Spleen (tissue), 11 donors: ENCODE measurements around the gene MECP2. TPM values are rescaled to one million over a fixed set of nuclear protein-coding genes. Genes with fewer than 3 reads are reported as not detected.
A peak's percentile ranks its signal among the peaks of the same experiment; 100 is the strongest.

Experiments used
- DNase-seq: peaks from one replicate; pipeline ENCODE4 v3.0.0-alpha.2; 2020
- H3K27ac ChIP-seq, 8 donors: fragments of 200-600 bp; sonication (generic) in 7 of 8; 1 replicate in 4 of 8; 2 replicates in 4 of 8; pipeline versions ENCODE4 v1.5.0 to v1.8.0; 2016 to 2021; ENCODE audit warnings: inconsistent platforms in 4 of 8, mild to moderate bottlenecking in 4 of 8, moderate library complexity in 1 of 8
- H3K27me3 ChIP-seq, 7 donors: fragments of 200-600 bp; sonication (generic) in 6 of 7; replicated peaks in 1 of 7; 1 replicate in 4 of 7; 2 replicates in 3 of 7; pipeline versions ENCODE4 v1.5.0 to v1.8.0; 2016 to 2021; ENCODE audit warnings: inconsistent platforms in 3 of 7, mild to moderate bottlenecking in 1 of 7
- H3K36me3 ChIP-seq, 6 donors: fragments of 200-600 bp; sonication (generic) in 5 of 6; 1 replicate in 4 of 6; 2 replicates in 2 of 6; pipeline versions ENCODE4 v1.5.0 to v1.8.0; 2016 to 2021; ENCODE audit warnings: inconsistent platforms in 2 of 6
- H3K4me1 ChIP-seq, 6 donors: fragments of 200-600 bp; sonication (generic) in 5 of 6; 1 replicate in 3 of 6; 2 replicates in 3 of 6; pipeline versions ENCODE4 v1.5.0 to v1.8.0; 2016 to 2021; ENCODE audit warnings: inconsistent platforms in 3 of 6
- H3K4me3 ChIP-seq, 8 donors: fragments of 200-600 bp; sonication (generic) in 7 of 8; 1 replicate in 4 of 8; 2 replicates in 4 of 8; pipeline versions ENCODE4 v1.5.0 to v1.8.0; 2016 to 2021; ENCODE audit warnings: inconsistent platforms in 4 of 8, mild to moderate bottlenecking in 4 of 8, moderate library complexity in 2 of 8
- H3K9me3 ChIP-seq, 8 donors: fragments of 200-600 bp; sonication (generic) in 7 of 8; 1 replicate in 4 of 8; 2 replicates in 4 of 8; pipeline versions ENCODE4 v1.5.0 to v1.8.0; 2016 to 2021; ENCODE audit warnings: inconsistent platforms in 4 of 8
- POLR2A ChIP-seq, 3 donors: fragments of 450-650 bp; IDR thresholded peaks; one replicate each; pipeline ENCODE4 v1.5.1; 2017; ENCODE audit warnings: antibody characterized with exemption in 3 of 3, mild to moderate bottlenecking in 1 of 3
- POLR2AphosphoS5 ChIP-seq, 3 donors: sonication (generic); formaldehyde crosslinking; IDR thresholded peaks; one replicate each; pipeline ENCODE4 v1.5.1; 2017; ENCODE audit warnings: antibody characterized with exemption in 3 of 3
- WGBS, 5 donors: extraction: QIAGEN DNeasy Blood & Tissue Kit in 3 of 5; methylation state at CpG; one replicate each; pipeline versions ENCODE4 v1.1.5 to v1.1.7; 2013 to 2018; 5-methylcytosine and 5-hydroxymethylcytosine counted together
- intact Hi-C: fragments of 100-400 bp; cut with DNase I; formaldehyde crosslinking; loops from one replicate; pipeline ENCODE4 v1.15.0; 2023; ENCODE audit warnings: low total_unique reads
- polyA plus RNA-seq, 3 donors: library from polyadenylated mRNA; stranded (reverse); fragments of 200-250 nt; gene quantifications; one replicate each; pipeline ENCODE4 v1.2.1, GENCODE V29; 2013
- total RNA-seq, 7 donors: library from RNA; depleted of rRNA in 3 of 7; stranded (reverse); fragments of >200 nt in 3 of 7; fragmentation: NEBNext Ultra II Directional in 4 of 7; extraction: Animal tissue kit (Norgen Biotek cat#: 25700) in 4 of 7; gene quantifications; one replicate each; pipeline versions ENCODE4 v1.1.0 to v1.2.1, GENCODE V29; 2016 to 2021
- TF ChIP-seq, protein P1 (sequence below), 11 experiments: fragments of 200-600 bp in 7 of 11; fragments of 450-650 bp in 4 of 11; sonication (generic) in 4 of 11; IDR thresholded peaks in 8 of 11; conservative IDR thresholded peaks in 3 of 11; 1 replicate in 7 of 11; 2 replicates in 4 of 11; pipeline versions ENCODE4 v1.4.0 to v1.8.0; 2016 to 2021; ENCODE audit warnings: antibody characterized with exemption in 11 of 11, inconsistent platforms in 4 of 11, mild to moderate bottlenecking in 1 of 11
- donor health status: healthy with polysubstance abuse.
- donor health status: DM: no; HTN: no; CAD: no; lungs with moderate emphysema.
- donor health status: DM: no; HTN: no; CAD: no.
- donor health status: Bipolar disorder and iron deficiency.
- donor health status: healthy.
- donor health status: DM: no; HTN: no; CAD: no.
- donor health status: DM: yes; HTN: yes; CAD: no.

Gene MECP2
- total and polyA plus RNA-seq, 10 donors: 15.2 to 104 (median 71.5) TPM

GRCh38 chrX:154030266-154030665 lies 67.3 kb downstream of the MECP2 start:
- no peaks in the 10 kb centered on the region for H3K9me3 ChIP-seq
- peaks cover 0 to 4% (median 0%) of the 10 kb centered on the region in 7 donors for H3K27me3 ChIP-seq
- H3K4me3 ChIP-seq: no peak overlapping the region
- H3K36me3 ChIP-seq: peaks cover 0 to 93% (median 28%) of the 10 kb centered on the region in 6 donors
- TF ChIP-seq, protein P1, sequence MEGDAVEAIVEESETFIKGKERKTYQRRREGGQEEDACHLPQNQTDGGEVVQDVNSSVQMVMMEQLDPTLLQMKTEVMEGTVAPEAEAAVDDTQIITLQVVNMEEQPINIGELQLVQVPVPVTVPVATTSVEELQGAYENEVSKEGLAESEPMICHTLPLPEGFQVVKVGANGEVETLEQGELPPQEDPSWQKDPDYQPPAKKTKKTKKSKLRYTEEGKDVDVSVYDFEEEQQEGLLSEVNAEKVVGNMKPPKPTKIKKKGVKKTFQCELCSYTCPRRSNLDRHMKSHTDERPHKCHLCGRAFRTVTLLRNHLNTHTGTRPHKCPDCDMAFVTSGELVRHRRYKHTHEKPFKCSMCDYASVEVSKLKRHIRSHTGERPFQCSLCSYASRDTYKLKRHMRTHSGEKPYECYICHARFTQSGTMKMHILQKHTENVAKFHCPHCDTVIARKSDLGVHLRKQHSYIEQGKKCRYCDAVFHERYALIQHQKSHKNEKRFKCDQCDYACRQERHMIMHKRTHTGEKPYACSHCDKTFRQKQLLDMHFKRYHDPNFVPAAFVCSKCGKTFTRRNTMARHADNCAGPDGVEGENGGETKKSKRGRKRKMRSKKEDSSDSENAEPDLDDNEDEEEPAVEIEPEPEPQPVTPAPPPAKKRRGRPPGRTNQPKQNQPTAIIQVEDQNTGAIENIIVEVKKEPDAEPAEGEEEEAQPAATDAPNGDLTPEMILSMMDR (IDR thresholded peaks at IDR 0.05 in 8 of 11, conservative IDR thresholded peaks at IDR 0.05 in 3 of 11): no peak
- TF ChIP-seq POLR2A (IDR thresholded peaks at IDR 0.05): no peak
- TF ChIP-seq POLR2AphosphoS5 (IDR thresholded peaks at IDR 0.05): peak in 1 of 3 donors; percentile 48
- DNase-seq: no peak
- no peak overlapping the region for H3K27ac ChIP-seq
- H3K4me1 ChIP-seq: peaks cover 0 to 15% (median 4%) of the 10 kb centered on the region in 6 donors
- intact Hi-C loops: no loop called here
- 85 to 97% (median 95%) methylated on average over 10 to 20 of the region's 20 CpGs for WGBS, 5 donors

- 81 to 93% (median 87%) methylated on average over 5 to 8 of the region's 8 CpGs for WGBS, 5 donors
- peak; percentile 74 for DNase-seq
- peaks cover 0 to 4% (median 0%) of the 10 kb centered on the region in 7 donors for H3K27me3 ChIP-seq
- no peak for TF ChIP-seq POLR2A (IDR thresholded peaks at IDR 0.05)
- TF ChIP-seq POLR2AphosphoS5 (IDR thresholded peaks at IDR 0.05): peak; percentile 20 to 45 (median 25)
- peaks cover 0 to 90% (median 28%) of the 10 kb centered on the region in 6 donors for H3K36me3 ChIP-seq
- intact Hi-C loops: no loop called here
- peaks cover 0 to 15% (median 6%) of the 10 kb centered on the region in 6 donors for H3K4me1 ChIP-seq
- no peaks in the 10 kb centered on the region for H3K9me3 ChIP-seq
- peak overlapping the region in 2 of 8 donors; percentile 2 to 21 for H3K27ac ChIP-seq
- H3K4me3 ChIP-seq: no peak overlapping the region
Measured at GRCh38 chrX:154029439-154029838, 68.1 kb downstream of the MECP2 start.

DNA sequence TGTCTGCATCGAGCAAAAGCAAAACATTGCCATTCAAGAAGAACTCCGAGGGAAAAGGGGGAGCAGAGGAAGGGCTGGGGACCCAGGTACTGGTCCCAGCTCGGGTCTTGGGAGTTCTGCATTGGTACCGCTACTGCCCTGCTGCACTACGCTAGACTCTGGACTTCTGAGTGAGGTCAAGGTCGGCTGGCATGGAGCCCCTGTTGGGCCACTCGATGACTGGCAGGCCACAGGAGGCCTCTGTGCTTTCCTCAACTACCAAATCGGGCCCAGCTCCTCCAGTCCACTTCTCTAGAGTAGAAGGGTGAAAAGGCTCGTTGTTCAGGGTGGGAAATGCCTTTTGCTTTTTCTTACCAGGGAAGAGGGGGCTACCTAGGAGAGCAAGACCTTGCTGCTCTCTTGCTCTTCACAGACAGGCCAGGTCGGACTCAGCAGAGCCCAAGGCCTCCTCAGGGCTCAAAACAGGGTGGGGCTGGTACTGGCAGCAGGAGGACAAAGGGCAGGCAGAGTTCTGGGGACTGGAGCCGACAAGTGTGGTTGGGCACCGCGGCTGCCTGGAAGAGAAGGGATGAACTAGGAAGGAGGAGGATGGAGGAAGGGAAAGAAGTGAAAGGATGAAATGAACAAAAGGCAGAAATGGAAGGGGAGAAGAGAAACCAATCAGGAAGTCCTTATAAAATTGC lies 68.9 kb downstream of the MECP2 start:
- peak; percentile 52 for DNase-seq
- peaks cover 0 to 4% (median 0%) of the 10 kb centered on the region in 7 donors for H3K27me3 ChIP-seq
- peak overlapping the region in 2 of 8 donors; percentile 2 to 20 for H3K27ac ChIP-seq
- no peak overlapping the region for H3K4me3 ChIP-seq
- intact Hi-C loops: no loop called here
- peaks cover 0 to 91% (median 28%) of the 10 kb centered on the region in 6 donors for H3K36me3 ChIP-seq
- 67 to 85% (median 78%) methylated on average over 8 to 13 of the region's 13 CpGs for WGBS, 5 donors
- no peaks in the 10 kb centered on the region for H3K9me3 ChIP-seq
- H3K4me1 ChIP-seq: peaks cover 0 to 15% (median 6%) of the 10 kb centered on the region in 6 donors
- TF ChIP-seq, protein P1 (IDR thresholded peaks at IDR 0.05 in 8 of 11, conservative IDR thresholded peaks at IDR 0.05 in 3 of 11): no peak
- TF ChIP-seq POLR2AphosphoS5 (IDR thresholded peaks at IDR 0.05): peak in 2 of 3 donors; percentile 16 to 18

GRCh38 chrX:154027986-154028385 lies 69.5 kb downstream of the MECP2 start:
- 63 to 94% (median 71%) methylated on average over 1 of the region's 1 CpG for WGBS, 5 donors
- H3K27ac ChIP-seq: no peak overlapping the region

More at GRCh38 chrX:154027986-154028385, 69.5 kb downstream of the MECP2 start:
- Histone ChIP-seq H3K36me3 (peaks cover 0 to 84% (median 26%) of the 10 kb centered on the region in 6 donors), H3K4me3 (no peak overlapping the region), H3K9me3 (no peaks in the 10 kb centered on the region), H3K27me3 (peaks cover 0 to 4% (median 0%) of the 10 kb centered on the region in 7 donors), H3K4me1 (peaks cover 0 to 15% (median 6%) of the 10 kb centered on the region in 6 donors)
- TF ChIP-seq POLR2AphosphoS5 (IDR thresholded peaks at IDR 0.05) (no peak), POLR2A (IDR thresholded peaks at IDR 0.05) (no peak)
- TF ChIP-seq, protein P1 (IDR thresholded peaks at IDR 0.05 in 8 of 11, conservative IDR thresholded peaks at IDR 0.05 in 3 of 11): no peak
- intact Hi-C loops: no loop called here
- DNase-seq: no peak
